Transverse colon (tissue), 3 donors: ENCODE data around the gene GOLT1B.

Source experiments
- CTCF ChIP-seq, 5 experiments: fragments of 200-600 bp in 3 of 5; fragments of 450-650 bp in 2 of 5; sonication (generic) in 3 of 5; IDR thresholded peaks; 1 replicate in 2 of 5; 2 replicates in 3 of 5; pipeline ENCODE4 v1.5.1; 2016 to 2017; ENCODE audit warnings: antibody characterized with exemption in 5 of 5, inconsistent platforms in 3 of 5, mild to moderate bottlenecking in 2 of 5, moderate library complexity in 1 of 5
- POLR2A ChIP-seq: fragments of 450-650 bp; IDR thresholded peaks from one replicate; pipeline ENCODE4 v1.6.1; 2016; ENCODE audit warnings: antibody characterized with exemption, mild to moderate bottlenecking, moderate library complexity

- TF ChIP-seq CTCF (IDR thresholded peaks at IDR 0.05) (no peak), POLR2A (no peak)
Observed at GRCh38 chr12:21472197-21472823, 29.3 kb upstream of the GOLT1B start.
